Endothelial cell (in vitro differentiated cells): ENCODE data around the gene RAD1. TPM values are rescaled to one million over a fixed set of nuclear protein-coding genes. Genes with fewer than 3 reads are reported as not detected.

Experiments used
- DNase-seq: peaks from one replicate; pipeline ENCODE4 v3.0.0; 2021; ENCODE audit warnings: low spot score
- H3K27ac Mint-ChIP-seq: one replicate; pipeline ENCODE4 v1.8.0; 2021; ENCODE audit warnings: mixed read lengths, inconsistent platforms; ENCODE audit not compliant: unreplicated experiment
- H3K27me3 Mint-ChIP-seq: one replicate; pipeline ENCODE4 v1.8.0; 2021; ENCODE audit warnings: mild to moderate bottlenecking, moderate library complexity, mixed read lengths, inconsistent platforms; ENCODE audit not compliant: unreplicated experiment
- H3K36me3 Mint-ChIP-seq: one replicate; pipeline ENCODE4 v1.8.0; 2021; ENCODE audit warnings: mild to moderate bottlenecking, low read depth, mixed read lengths, inconsistent platforms; ENCODE audit not compliant: unreplicated experiment
- H3K4me1 Mint-ChIP-seq: one replicate; pipeline ENCODE4 v1.8.0; 2021; ENCODE audit warnings: mild to moderate bottlenecking, mixed read lengths, inconsistent platforms; ENCODE audit not compliant: unreplicated experiment
- H3K4me3 Mint-ChIP-seq: one replicate; pipeline ENCODE4 v1.8.0; 2021; ENCODE audit warnings: mild to moderate bottlenecking, mixed read lengths, inconsistent platforms; ENCODE audit not compliant: unreplicated experiment
- H3K9me3 Mint-ChIP-seq: one replicate; pipeline ENCODE4 v1.8.0; 2021; ENCODE audit warnings: mixed read lengths, inconsistent platforms; ENCODE audit not compliant: unreplicated experiment
- total RNA-seq: library from RNA; stranded (reverse); fragmentation: NEBNext Ultra II Directional; extraction: Animal tissue kit (Norgen Biotek cat#: 25700); gene quantifications from one replicate; pipeline ENCODE4 v1.2.1, GENCODE V29; 2021; ENCODE audit not compliant: unreplicated experiment
- TF ChIP-seq, protein P1 (sequence below): fragments of 200-600 bp; sonication (generic); IDR thresholded peaks from one replicate; pipeline ENCODE4 v1.5.0; 2021; ENCODE audit warnings: antibody characterized with exemption; ENCODE audit not compliant: unreplicated experiment

Gene RAD1
- total RNA-seq, 1 donor from 2014 or later = 15.2 TPM

GRCh38 chr5:34918025-34918424 lies 2.7 kb upstream of the RAD1 start:
- Mint-ChIP-seq H3K27ac (no peak overlapping the region), H3K27me3 (peaks cover 6% of the 10 kb centered on the region), H3K9me3 (no peaks in the 10 kb centered on the region), H3K4me1 (peaks cover 16% of the 10 kb centered on the region), H3K4me3 (no peak overlapping the region), H3K36me3 (peaks cover 9% of the 10 kb centered on the region)
- no peak for DNase-seq
- TF ChIP-seq, protein P1, sequence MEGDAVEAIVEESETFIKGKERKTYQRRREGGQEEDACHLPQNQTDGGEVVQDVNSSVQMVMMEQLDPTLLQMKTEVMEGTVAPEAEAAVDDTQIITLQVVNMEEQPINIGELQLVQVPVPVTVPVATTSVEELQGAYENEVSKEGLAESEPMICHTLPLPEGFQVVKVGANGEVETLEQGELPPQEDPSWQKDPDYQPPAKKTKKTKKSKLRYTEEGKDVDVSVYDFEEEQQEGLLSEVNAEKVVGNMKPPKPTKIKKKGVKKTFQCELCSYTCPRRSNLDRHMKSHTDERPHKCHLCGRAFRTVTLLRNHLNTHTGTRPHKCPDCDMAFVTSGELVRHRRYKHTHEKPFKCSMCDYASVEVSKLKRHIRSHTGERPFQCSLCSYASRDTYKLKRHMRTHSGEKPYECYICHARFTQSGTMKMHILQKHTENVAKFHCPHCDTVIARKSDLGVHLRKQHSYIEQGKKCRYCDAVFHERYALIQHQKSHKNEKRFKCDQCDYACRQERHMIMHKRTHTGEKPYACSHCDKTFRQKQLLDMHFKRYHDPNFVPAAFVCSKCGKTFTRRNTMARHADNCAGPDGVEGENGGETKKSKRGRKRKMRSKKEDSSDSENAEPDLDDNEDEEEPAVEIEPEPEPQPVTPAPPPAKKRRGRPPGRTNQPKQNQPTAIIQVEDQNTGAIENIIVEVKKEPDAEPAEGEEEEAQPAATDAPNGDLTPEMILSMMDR = no peak

DNA sequence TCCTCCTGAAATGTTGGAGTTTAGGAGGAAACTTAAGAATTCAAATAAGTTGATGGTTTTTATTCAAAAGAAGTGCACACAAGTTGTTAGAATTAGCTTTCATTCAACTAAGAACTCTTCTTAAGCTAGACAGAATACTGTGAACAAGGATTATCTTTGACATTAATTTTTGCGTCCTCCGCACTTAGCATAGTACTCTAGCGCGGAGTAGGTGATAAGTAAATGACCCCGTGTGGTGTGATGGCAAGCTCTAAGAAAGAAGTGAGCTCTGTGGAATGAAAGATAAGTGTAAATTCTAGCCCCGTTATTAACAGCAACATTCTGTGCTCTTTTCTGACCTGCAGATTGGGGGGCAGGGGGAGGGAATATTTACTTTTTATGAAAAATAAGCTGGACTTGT lies 1.2 kb upstream of the RAD1 start:
- Mint-ChIP-seq H3K9me3 (no peaks in the 10 kb centered on the region), H3K27ac (no peak overlapping the region), H3K4me1 (peaks cover 16% of the 10 kb centered on the region), H3K4me3 (no peak overlapping the region), H3K36me3 (peaks cover 9% of the 10 kb centered on the region), H3K27me3 (peaks cover 6% of the 10 kb centered on the region)
- DNase-seq = no peak
- TF ChIP-seq, protein P1 = no peak

DNA sequence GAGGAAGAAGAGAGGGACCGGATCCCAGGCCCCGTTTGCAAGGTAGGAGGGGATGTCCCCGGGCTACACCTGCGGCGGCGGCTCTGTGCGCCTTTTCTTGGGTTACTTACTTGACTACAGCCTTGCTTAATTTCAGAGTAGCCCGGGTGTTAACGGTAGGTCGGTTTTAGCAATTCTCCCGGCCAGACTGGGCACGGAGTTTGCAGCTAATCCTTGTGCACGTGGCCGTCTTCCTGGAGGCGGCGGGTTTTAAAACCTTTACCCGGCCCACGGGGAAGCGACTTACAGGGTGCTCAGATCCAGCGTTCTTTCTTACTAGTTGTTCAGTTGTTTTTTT lies 520 bp upstream of the RAD1 start:
- TF ChIP-seq, protein P1 = no peak
- DNase-seq = no peak
- H3K4me1 Mint-ChIP-seq = peaks cover 16% of the 10 kb centered on the region
- no peak overlapping the region for H3K4me3 Mint-ChIP-seq
- peaks cover 9% of the 10 kb centered on the region for H3K36me3 Mint-ChIP-seq
- no peak overlapping the region for H3K27ac Mint-ChIP-seq
- no peaks in the 10 kb centered on the region for H3K9me3 Mint-ChIP-seq
- peaks cover 6% of the 10 kb centered on the region for H3K27me3 Mint-ChIP-seq

GRCh38 chr5:34914671-34915138 lies 599 bp downstream of the RAD1 start:
- peaks cover 10% of the 10 kb centered on the region for H3K36me3 Mint-ChIP-seq
- no peak overlapping the region for H3K27ac Mint-ChIP-seq
- peaks cover 16% of the 10 kb centered on the region for H3K4me1 Mint-ChIP-seq
- TF ChIP-seq, protein P1 = no peak
- no peak overlapping the region for H3K4me3 Mint-ChIP-seq
- H3K27me3 Mint-ChIP-seq = peaks cover 6% of the 10 kb centered on the region
- DNase-seq = peak; percentile 11
- H3K9me3 Mint-ChIP-seq = no peaks in the 10 kb centered on the region

GRCh38 chr5:34913072-34913471 lies 2.2 kb downstream of the RAD1 start:
- Mint-ChIP-seq H3K27ac (no peak overlapping the region), H3K4me3 (no peak overlapping the region), H3K27me3 (peaks cover 6% of the 10 kb centered on the region), H3K4me1 (peaks cover 16% of the 10 kb centered on the region), H3K9me3 (no peaks in the 10 kb centered on the region), H3K36me3 (peaks cover 10% of the 10 kb centered on the region)
- TF ChIP-seq, protein P1 = no peak
- DNase-seq = no peak
